D721Med (cell line): ENCODE data around the gene PTK6.
A peak's percentile ranks its signal among the peaks of the same experiment; 100 is the strongest.

Experiments used
- DNase-seq: peaks from one replicate; pipeline ENCODE4 v3.0.0; 2011; ENCODE audit warnings: low spot score; ENCODE audit not compliant: insufficient read length
- FAIRE-seq: peaks from 2 replicates; lab custom pipeline; 2011; peaks lifted over from hg19 to GRCh38; lab: Jason Lieb, UNC
- CTCF ChIP-seq: IDR thresholded peaks from 2 replicates; pipeline ENCODE4 v1.5.1; 2012; ENCODE audit warnings: mild to moderate bottlenecking, control low read depth; ENCODE audit not compliant: insufficient read depth; ENCODE audit errors: missing control alignments

Gene PTK6

GRCh38 chr20:63521602-63522001, 15.6 kb downstream of the PTK6 start:
- FAIRE-seq (no peak), DNase-seq (no peak)
- TF ChIP-seq CTCF: no peak

GRCh38 chr20:63520934-63521601, 16.1 kb downstream of the PTK6 start:
- TF ChIP-seq CTCF: no peak
- FAIRE-seq (no peak), DNase-seq (no peak)

DNA sequence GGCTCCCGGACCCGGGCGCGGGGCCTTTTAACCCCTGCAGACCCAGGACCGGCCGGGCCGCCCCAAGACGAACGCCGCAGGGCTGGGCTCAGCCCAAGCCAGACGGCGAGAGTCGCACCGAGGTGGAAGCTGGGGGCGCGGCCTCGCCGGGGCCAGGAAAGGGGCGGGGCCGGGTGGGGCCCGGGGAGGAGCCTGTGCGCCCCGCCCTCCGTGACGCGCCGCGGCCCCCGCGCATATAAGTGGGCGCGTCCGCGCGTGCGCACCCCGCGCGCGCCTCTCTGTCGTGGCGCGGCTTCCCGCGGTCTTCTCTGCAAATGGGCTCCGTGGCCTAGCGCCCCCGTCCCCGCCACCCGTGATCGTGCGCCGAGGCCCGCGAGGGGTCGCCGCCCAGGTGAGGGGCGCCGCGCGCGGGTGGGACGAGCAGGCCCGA, 16.7 kb downstream of the PTK6 start, which contains the start of gene PPDPF:
Gene PPDPF, plus strand, starts transcription at position 262 of the 430 bp plus-strand sequence. CDS start 544 bp downstream, outside the sequence.
- no peak for FAIRE-seq
- peak; percentile 99 for DNase-seq
- TF ChIP-seq CTCF: no peak

DNA sequence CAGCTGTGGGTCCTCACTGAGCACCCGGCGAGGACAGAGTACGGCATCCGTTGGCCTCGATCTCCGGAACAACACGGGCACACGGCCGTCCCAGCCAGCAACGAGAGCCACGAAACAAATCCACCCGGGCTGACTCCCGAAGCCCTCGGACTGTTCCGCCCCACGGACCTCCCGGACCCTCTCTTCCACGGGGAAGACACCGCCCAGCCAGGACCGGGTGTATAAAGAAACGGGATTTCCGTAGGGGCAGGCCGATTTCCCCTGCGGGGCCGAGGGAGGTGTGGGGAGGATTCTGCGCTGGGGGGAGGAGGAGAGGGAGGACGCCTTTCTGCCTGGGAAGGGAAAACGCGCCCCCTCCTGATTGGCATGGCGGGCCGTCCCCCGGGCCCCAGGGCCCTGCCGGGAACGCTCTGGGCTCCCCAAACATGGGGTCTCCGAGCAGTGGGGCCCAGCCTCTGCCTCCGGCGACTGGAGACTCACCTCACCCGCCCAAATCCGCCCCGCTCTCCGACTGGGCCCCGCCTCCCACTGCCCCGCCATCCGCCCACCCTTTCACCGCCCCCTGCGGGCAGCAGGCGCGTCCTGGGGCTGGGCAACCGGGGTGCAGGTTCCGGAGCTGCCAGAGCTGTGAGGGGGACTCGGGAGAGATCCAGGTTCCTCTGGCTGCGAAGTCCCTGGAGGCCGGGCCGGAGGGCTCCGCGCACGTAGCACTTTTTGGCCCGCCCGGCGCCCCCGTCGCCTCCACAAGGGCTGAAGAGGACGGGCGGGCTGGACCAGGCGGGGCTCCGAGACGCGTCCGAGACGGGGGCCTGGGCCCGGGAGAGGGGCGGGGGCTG, 17.3 kb downstream of the PTK6 start:
- FAIRE-seq: no peak
- no peak for DNase-seq
- no peak for TF ChIP-seq CTCF

- DNase-seq (no peak), FAIRE-seq (no peak)
- no peak for TF ChIP-seq CTCF
Measured at GRCh38 chr20:63518946-63519667, 18.1 kb downstream of the PTK6 start.

GRCh38 chr20:63518351-63518861, 18.8 kb downstream of the PTK6 start:
- FAIRE-seq (no peak), DNase-seq (no peak)
- no peak for TF ChIP-seq CTCF
